CD14-positive monocyte (primary cell): ENCODE results near the gene ZNF584. TPM values are rescaled to one million over a fixed set of nuclear protein-coding genes. Genes with fewer than 3 reads are reported as not detected.

Experiments
- DNase-seq, 3 donors: peaks; one replicate each; pipeline ENCODE4 v3.0.0-alpha.2; 2011 to 2022
- H2AFZ ChIP-seq: 2 replicates; pipeline ENCODE4 v1.6.0; 2012; ENCODE audit warnings: mild to moderate bottlenecking, low read depth, low read length, inconsistent platforms; ENCODE audit not compliant: insufficient read depth, poor library complexity, severe bottlenecking
- H3K27ac ChIP-seq, 2 donors: 1 replicate in 1 of 2; 2 replicates in 1 of 2; pipeline ENCODE4 v1.5.1; 2012 to 2013; ENCODE audit warnings: low read length in 2 of 2, control low read depth in 1 of 2, inconsistent platforms in 1 of 2, low read depth in 1 of 2, mild to moderate bottlenecking in 1 of 2
- H3K27me3 ChIP-seq, 2 donors: one replicate each; pipeline versions ENCODE4 v1.6.0 to v1.6.1; 2011 to 2013; ENCODE audit warnings: low read length in 2 of 2; ENCODE audit not compliant: control insufficient read depth in 2 of 2, insufficient read depth in 2 of 2
- H3K36me3 ChIP-seq, 2 donors: replicated peaks in 1 of 2; 1 replicate in 1 of 2; 2 replicates in 1 of 2; pipeline versions ENCODE4 v1.5.1 to v1.6.1; 2012 to 2013; ENCODE audit warnings: low read length in 2 of 2, control low read depth in 1 of 2, inconsistent platforms in 1 of 2, mild to moderate bottlenecking in 1 of 2; ENCODE audit not compliant: insufficient read depth in 2 of 2, control insufficient read depth in 1 of 2
- H3K4me1 ChIP-seq, 2 donors: 1 replicate in 1 of 2; 2 replicates in 1 of 2; pipeline versions ENCODE4 v1.5.1 to v1.6.1; 2012 to 2013; ENCODE audit warnings: low read length in 2 of 2, control low read depth in 1 of 2, inconsistent platforms in 1 of 2, mild to moderate bottlenecking in 1 of 2, moderate library complexity in 1 of 2; ENCODE audit not compliant: insufficient read depth in 2 of 2, control insufficient read depth in 1 of 2
- H3K4me2 ChIP-seq: replicated peaks from 2 replicates; pipeline ENCODE3; 2012; ENCODE audit warnings: low read length, moderate library complexity, mild to moderate bottlenecking; ENCODE audit not compliant: poor library complexity, severe bottlenecking; ENCODE audit errors: extremely low read depth
- H3K4me3 ChIP-seq, 3 experiments: fragments of 200-600 bp in 1 of 3; sonication (generic) in 1 of 3; replicated peaks in 1 of 3; 1 replicate in 2 of 3; 2 replicates in 1 of 3; pipeline ENCODE4 v1.5.1; 2011 to 2013; ENCODE audit warnings: low read length in 3 of 3, mild to moderate bottlenecking in 3 of 3, control low read depth in 2 of 3, low read depth in 2 of 3, inconsistent platforms in 1 of 3, moderate library complexity in 1 of 3
- H3K79me2 ChIP-seq: 2 replicates; pipeline ENCODE4 v1.6.0; 2012; ENCODE audit warnings: mild to moderate bottlenecking, control low read depth, inconsistent platforms, low read length, moderate library complexity; ENCODE audit not compliant: insufficient read depth
- H3K9ac ChIP-seq: 2 replicates; pipeline ENCODE4 v1.6.0; 2017; ENCODE audit warnings: low read length, mild to moderate bottlenecking; ENCODE audit not compliant: insufficient read depth, poor library complexity, severe bottlenecking
- H3K9me3 ChIP-seq, 2 donors: replicated peaks in 1 of 2; 1 replicate in 1 of 2; 2 replicates in 1 of 2; pipeline versions ENCODE4 v1.5.1 to v1.6.1; 2012 to 2013; ENCODE audit warnings: low read length in 2 of 2, control low read depth in 1 of 2; ENCODE audit not compliant: control insufficient read depth in 1 of 2, insufficient read depth in 1 of 2
- H4K20me1 ChIP-seq: 2 replicates; pipeline ENCODE4 v1.6.0; 2012; ENCODE audit warnings: mild to moderate bottlenecking, low read length, control low read depth, moderate library complexity; ENCODE audit not compliant: insufficient read depth
- H3K27ac Mint-ChIP-seq, 7 donors: one replicate each; pipeline ENCODE4 v1.8.0; 2020; ENCODE audit warnings: mild to moderate bottlenecking in 7 of 7, mixed read lengths in 7 of 7, moderate library complexity in 6 of 7, inconsistent platforms in 2 of 7
- H3K27me3 Mint-ChIP-seq, 3 donors: one replicate each; pipeline ENCODE4 v1.8.0; 2021 to 2022; ENCODE audit warnings: low read depth in 3 of 3, mild to moderate bottlenecking in 3 of 3, mixed read lengths in 3 of 3, moderate library complexity in 3 of 3, inconsistent platforms in 1 of 3
- H3K36me3 Mint-ChIP-seq, 2 donors: one replicate each; pipeline ENCODE4 v1.8.0; 2020; ENCODE audit warnings: mixed read lengths in 2 of 2, inconsistent platforms in 1 of 2, mild to moderate bottlenecking in 1 of 2
- H3K4me1 Mint-ChIP-seq: one replicate; pipeline ENCODE4 v1.8.0; 2020; ENCODE audit warnings: mild to moderate bottlenecking, mixed read lengths
- H3K4me3 Mint-ChIP-seq, 2 donors: one replicate each; pipeline ENCODE4 v1.8.0; 2020; ENCODE audit warnings: mild to moderate bottlenecking in 2 of 2, mixed read lengths in 2 of 2, moderate library complexity in 1 of 2
- H3K9me3 Mint-ChIP-seq, 7 donors: one replicate each; pipeline ENCODE4 v1.8.0; 2020 to 2022; ENCODE audit warnings: mixed read lengths in 7 of 7, mild to moderate bottlenecking in 6 of 7, moderate library complexity in 6 of 7, inconsistent platforms in 2 of 7
- CTCF ChIP-seq: fragments of 200-600 bp; IDR thresholded peaks from one replicate; pipeline ENCODE4 v1.8.0; 2022; ENCODE audit warnings: antibody characterized with exemption, mild to moderate bottlenecking
- WGBS: methylation state at CpG from one replicate; pipeline ENCODE4 v1.1.5; 2013; ENCODE audit warnings: missing lambda C conversion rate; ENCODE audit not compliant: insufficient coverage; 5-methylcytosine and 5-hydroxymethylcytosine counted together
- intact Hi-C, 2 donors: fragments of 100-400 bp; cut with micrococcal nuclease; formaldehyde crosslinking; loops; one replicate each; pipeline versions ENCODE4 v1.15.0 to v1.15.1; 2023
- polyA plus RNA-seq, 3 donors: library from polyadenylated mRNA; depleted of rRNA in 1 of 3; unstranded in 2 of 3; stranded (reverse) in 1 of 3; fragments of 300-500 nt in 2 of 3; fragments of >200 nt in 1 of 3; fragmentation: Illumina TruSeq in 2 of 3; gene quantifications; 1 replicate in 2 of 3; 2 replicates in 1 of 3; pipeline ENCODE4 v1.2.3, GENCODE V29; 2012 to 2021

Gene ZNF584
- polyA plus RNA-seq, 3 donors = 1.2 to 3.1 (median 1.7) TPM

- Mint-ChIP-seq H3K4me3 (peak overlapping the region; percentile 74 to 89), H3K27ac (peak overlapping the region in 2 of 7 donors; percentile 85 to 88), H3K4me1 (peaks cover 24% of the 10 kb centered on the region), H3K27me3 (peaks cover 3 to 11% (median 6%) of the 10 kb centered on the region in 3 donors), H3K36me3 (peaks cover 14 to 19% of the 10 kb centered on the region in 2 donors), H3K9me3 (peaks cover 0 to 9% (median 3%) of the 10 kb centered on the region in 7 donors)
- Histone ChIP-seq H3K4me3 (peak overlapping the region in 2 of 3 experiments; percentile 65 to 92), H3K36me3 (peaks cover 15 to 16% of the 10 kb centered on the region in 2 donors), H3K27ac (peak overlapping the region in 1 of 2 donors; percentile 85), H3K27me3 (no peaks in the 10 kb centered on the region), H3K9me3 (no peaks in the 10 kb centered on the region), H3K9ac (no peak overlapping the region), H3K4me2 (peak overlapping the region; percentile 90), H3K4me1 (peaks cover 24 to 29% of the 10 kb centered on the region in 2 donors), H2AFZ (peak overlapping the region; percentile 98), H3K79me2 (peaks cover 15% of the 10 kb centered on the region), H4K20me1 (no peaks in the 10 kb centered on the region)
- DNase-seq = no peak
- intact Hi-C loops = no loop called here
- no peak for TF ChIP-seq CTCF
- WGBS = 31% methylated on average over 10 of the region's 20 CpGs
Measured at GRCh38 chr19:58466089-58466759, 57.8 kb downstream of the ZNF584 start.

GRCh38 chr19:58466760-58467589 lies 58.5 kb downstream of the ZNF584 start, which contains the start of gene ZNF324:
TSS of gene ZNF324 (plus strand) at chr19:58467080. CDS start at chr19:58469186, 2,106 bp downstream.
- TF ChIP-seq CTCF = no peak
- peak within 1 kb of the TSS; percentile 17 to 90 (median 74) for H3K27ac Mint-ChIP-seq
- H3K27ac ChIP-seq = peak within 1 kb of the TSS in 1 of 2 donors; percentile 85
- H3K9ac ChIP-seq = peak within 1 kb of the TSS; percentile 88
- peak within 1 kb of the TSS; percentile 62 to 92 (median 65) for H3K4me3 ChIP-seq
- H3K9me3 ChIP-seq = no peaks in the 10 kb centered on the region
- peaks cover 24 to 29% of the 10 kb centered on the region in 2 donors for H3K4me1 ChIP-seq
- peak within 1 kb of the TSS; percentile 98 for H2AFZ ChIP-seq
- H3K4me3 Mint-ChIP-seq = peak within 1 kb of the TSS; percentile 74 to 89
- peaks cover 15% of the 10 kb centered on the region for H3K79me2 ChIP-seq
- intact Hi-C loops = loop anchor here in 1 of 2 donors (1.0 kb wide), 1 partner anchor 32 kb away; no protein-coding TSS in a partner anchor
- H3K36me3 Mint-ChIP-seq = peaks cover 19 to 24% of the 10 kb centered on the region in 2 donors
- no peaks in the 10 kb centered on the region for H4K20me1 ChIP-seq
- H3K4me2 ChIP-seq = peak within 1 kb of the TSS; percentile 90
- peaks cover 0 to 9% (median 3%) of the 10 kb centered on the region in 7 donors for H3K9me3 Mint-ChIP-seq
- H3K36me3 ChIP-seq = peaks cover 21% of the 10 kb centered on the region in 2 donors
- no peaks in the 10 kb centered on the region for H3K27me3 ChIP-seq
- H3K27me3 Mint-ChIP-seq = peaks cover 3 to 9% (median 6%) of the 10 kb centered on the region in 3 donors
- WGBS = under 1% methylated on average over 92 of the region's 92 CpGs
- H3K4me1 Mint-ChIP-seq = peaks cover 24% of the 10 kb centered on the region
- peak; percentile 96 to 97 (median 96) for DNase-seq
